Progenitor cell of endocrine pancreas (in vitro differentiated cells): ENCODE results near the gene EXOC2. TPM values are rescaled to one million over a fixed set of nuclear protein-coding genes. Genes with fewer than 3 reads are reported as not detected.

Source experiments
- DNase-seq: peaks from one replicate; pipeline ENCODE4 v3.0.0; 2021; ENCODE audit warnings: low spot score; ENCODE audit not compliant: unreplicated experiment
- H3K27ac Mint-ChIP-seq: 2 replicates; pipeline ENCODE4 v1.8.0; 2021; ENCODE audit warnings: mild to moderate bottlenecking, moderate library complexity, mixed read lengths
- H3K27me3 Mint-ChIP-seq: 2 replicates; pipeline ENCODE4 v1.8.0; 2021; ENCODE audit warnings: mixed read lengths
- H3K36me3 Mint-ChIP-seq: 2 replicates; pipeline ENCODE4 v1.8.0; 2022; ENCODE audit warnings: mixed read lengths; ENCODE audit not compliant: insufficient read depth
- H3K4me1 Mint-ChIP-seq: 2 replicates; pipeline ENCODE4 v1.8.0; 2021; ENCODE audit warnings: low read depth, mixed read lengths
- H3K4me3 Mint-ChIP-seq: 2 replicates; pipeline ENCODE4 v1.8.0; 2021; ENCODE audit warnings: low read depth, mild to moderate bottlenecking, moderate library complexity, mixed read lengths
- H3K9me3 Mint-ChIP-seq: 2 replicates; pipeline ENCODE4 v1.8.0; 2021; ENCODE audit warnings: low read depth, mixed read lengths
- CTCF ChIP-seq: fragments of 200-600 bp; sonication (generic); IDR thresholded peaks from one replicate; pipeline ENCODE4 v1.5.0; 2021; ENCODE audit warnings: antibody characterized with exemption, mild to moderate bottlenecking; ENCODE audit not compliant: unreplicated experiment
- total RNA-seq: library from RNA; stranded (reverse); gene quantifications from 2 replicates; pipeline ENCODE4 v1.2.1, GENCODE V29; 2021

Gene EXOC2
- total RNA-seq, 1 donor from 2014 or later = 24.4 TPM

- no peaks in the 10 kb centered on the region for H3K36me3 Mint-ChIP-seq
- no peak overlapping the region for H3K4me3 Mint-ChIP-seq
- no peak overlapping the region for H3K27ac Mint-ChIP-seq
- DNase-seq = no peak
- peaks cover 2% of the 10 kb centered on the region for H3K27me3 Mint-ChIP-seq
- peaks cover 4% of the 10 kb centered on the region for H3K9me3 Mint-ChIP-seq
- TF ChIP-seq CTCF = no peak
- H3K4me1 Mint-ChIP-seq = no peaks in the 10 kb centered on the region
These were observed 237.1 kb downstream of the EXOC2 start for GRCh38 chr6:455835-456234.

- H3K4me3 Mint-ChIP-seq = no peak overlapping the region
- DNase-seq = no peak
- no peaks in the 10 kb centered on the region for H3K36me3 Mint-ChIP-seq
- H3K27ac Mint-ChIP-seq = no peak overlapping the region
- H3K27me3 Mint-ChIP-seq = peaks cover 2% of the 10 kb centered on the region
- H3K9me3 Mint-ChIP-seq = peaks cover 4% of the 10 kb centered on the region
- TF ChIP-seq CTCF = no peak
- no peaks in the 10 kb centered on the region for H3K4me1 Mint-ChIP-seq
These were observed 237.8 kb downstream of the EXOC2 start for GRCh38 chr6:455006-455585.

GRCh38 chr6:454148-454991 is 238.6 kb downstream of the EXOC2 start:
- no peaks in the 10 kb centered on the region for H3K4me1 Mint-ChIP-seq
- H3K27ac Mint-ChIP-seq = no peak overlapping the region
- H3K36me3 Mint-ChIP-seq = no peaks in the 10 kb centered on the region
- peaks cover 2% of the 10 kb centered on the region for H3K27me3 Mint-ChIP-seq
- no peak overlapping the region for H3K4me3 Mint-ChIP-seq
- DNase-seq = no peak
- TF ChIP-seq CTCF = no peak
- H3K9me3 Mint-ChIP-seq = peaks cover 5% of the 10 kb centered on the region

- Mint-ChIP-seq H3K9me3 (peaks cover 7% of the 10 kb centered on the region), H3K27ac (no peak overlapping the region), H3K4me3 (no peak overlapping the region), H3K4me1 (no peaks in the 10 kb centered on the region), H3K36me3 (no peaks in the 10 kb centered on the region), H3K27me3 (peaks cover 2% of the 10 kb centered on the region)
- no peak for DNase-seq
- no peak for TF ChIP-seq CTCF
These were observed 239.8 kb downstream of the EXOC2 start for GRCh38 chr6:453152-453551.

DNA sequence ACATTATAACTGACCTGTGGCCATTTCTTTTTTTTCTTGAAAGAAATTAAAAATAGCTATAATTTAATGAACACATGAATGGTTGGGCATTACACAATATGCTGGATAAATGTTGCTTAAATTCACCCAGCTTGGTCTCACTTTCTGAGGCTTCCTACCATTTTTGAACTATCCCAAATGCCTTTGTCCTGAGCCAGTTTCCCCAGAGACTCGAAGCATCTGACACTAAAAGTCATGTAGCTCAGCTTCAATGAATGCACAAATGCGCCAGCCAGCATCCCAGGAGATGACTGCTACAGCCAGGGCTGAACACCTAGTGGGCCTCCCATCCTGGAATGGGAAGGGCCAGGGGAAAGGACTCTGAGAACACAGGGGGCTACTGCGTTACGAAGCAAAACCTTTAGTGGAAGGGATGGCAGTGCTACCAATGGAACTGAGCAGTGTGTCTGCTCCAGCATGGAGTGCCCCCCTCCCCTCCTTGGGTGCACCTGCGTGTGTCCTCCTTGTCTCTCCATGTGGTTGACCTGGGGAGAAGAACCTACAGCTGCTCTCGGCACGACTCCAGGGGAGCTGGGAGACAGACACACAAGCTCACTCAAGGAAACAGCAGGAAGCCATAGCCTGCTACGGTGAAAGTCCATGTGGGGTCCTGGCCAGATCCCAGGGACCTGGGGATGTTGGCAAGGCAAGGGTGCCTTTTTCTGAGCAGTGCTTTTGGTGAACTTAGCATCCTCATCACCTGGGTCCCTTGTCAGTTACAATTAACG is 240.5 kb downstream of the EXOC2 start:
- no peak for DNase-seq
- Mint-ChIP-seq H3K36me3 (no peaks in the 10 kb centered on the region), H3K27ac (no peak overlapping the region), H3K4me3 (no peak overlapping the region), H3K4me1 (no peaks in the 10 kb centered on the region), H3K9me3 (peaks cover 6% of the 10 kb centered on the region), H3K27me3 (peaks cover 2% of the 10 kb centered on the region)
- TF ChIP-seq CTCF = no peak
